Choroid plexus epithelial cell (primary cell): ENCODE measurements around the gene RIN3.

ENCODE experiments used
- DNase-seq: peaks from one replicate; pipeline ENCODE4 v3.0.0-alpha.2; 2010; ENCODE audit warnings: low read depth
- H3K4me3 ChIP-seq: 2 replicates; pipeline ENCODE4 v1.5.1; 2011; ENCODE audit warnings: low read depth, mild to moderate bottlenecking, control low read depth, low read length, moderate library complexity
- CTCF ChIP-seq: conservative IDR thresholded peaks from 2 replicates; pipeline ENCODE4 v1.5.1; 2011; ENCODE audit warnings: low read depth, mild to moderate bottlenecking, control low read depth, inconsistent platforms, low read length, moderate library complexity

The RIN3 gene

GRCh38 chr14:92500491-92500941 is 13.1 kb upstream of the RIN3 start:
- no peak for DNase-seq
- no peak overlapping the region for H3K4me3 ChIP-seq
- no peak for TF ChIP-seq CTCF

DNA sequence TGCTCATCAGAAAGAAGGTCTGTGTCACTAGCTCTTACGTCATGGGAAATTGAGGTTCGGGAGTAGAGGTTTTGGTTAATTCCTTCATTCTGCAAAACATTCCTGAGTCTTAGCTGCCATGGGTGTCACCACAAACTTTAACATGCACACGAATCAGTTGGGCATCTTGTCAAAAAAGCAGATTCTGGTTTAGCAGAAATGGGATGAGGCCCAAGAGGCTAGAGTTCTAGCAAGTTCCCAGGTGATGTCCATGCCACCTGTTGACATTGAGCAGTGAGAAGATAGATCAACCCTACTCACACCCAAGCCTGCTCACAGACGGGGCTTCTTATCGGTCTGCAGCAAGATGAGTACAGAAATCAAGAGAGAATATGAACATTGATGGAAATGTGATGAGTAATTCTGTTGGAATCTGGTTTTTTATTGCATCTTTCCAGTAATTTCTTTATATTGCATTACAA is 11.7 kb upstream of the RIN3 start:
- H3K4me3 ChIP-seq: no peak overlapping the region
- peak; percentile 58 for DNase-seq
- no peak for TF ChIP-seq CTCF

- no peak for DNase-seq
- TF ChIP-seq CTCF: no peak
- H3K4me3 ChIP-seq: no peak overlapping the region
Observed at GRCh38 chr14:92502541-92503286, 10.9 kb upstream of the RIN3 start.

DNA sequence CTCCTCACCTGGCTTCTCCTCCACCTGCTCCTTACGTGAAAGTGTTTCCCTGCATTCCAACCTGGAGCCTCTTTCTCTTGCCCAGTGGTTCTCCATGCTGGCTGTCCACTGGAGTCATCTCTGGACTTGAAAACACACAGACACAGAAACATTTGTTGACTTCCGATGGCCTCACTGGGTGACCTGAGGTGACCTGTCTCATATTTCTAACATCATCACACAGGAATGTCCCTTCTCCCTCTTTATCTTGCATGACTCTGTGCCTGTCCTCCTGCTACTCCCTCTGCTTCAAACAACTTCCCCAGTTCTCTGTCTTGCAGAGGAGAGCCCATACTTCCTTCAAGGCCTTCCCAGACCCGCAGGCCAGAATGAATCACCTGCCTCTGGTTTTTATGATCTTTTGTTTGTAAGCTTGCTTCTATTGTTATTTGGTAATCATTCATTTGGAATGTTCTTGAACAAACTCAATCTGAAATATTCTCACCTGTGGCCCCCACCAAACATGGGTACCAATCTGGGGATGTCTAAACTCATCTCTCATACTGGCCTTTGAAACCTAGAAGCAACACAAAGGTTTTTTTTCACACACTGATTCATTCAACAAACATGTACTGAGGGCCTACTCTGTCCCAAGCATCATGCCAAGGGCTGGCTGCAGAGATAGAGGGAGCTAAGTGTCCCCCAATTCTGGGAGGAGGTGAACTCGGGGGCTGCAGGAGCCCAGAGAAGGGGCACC is 9.7 kb upstream of the RIN3 start:
- peak; percentile 40 for DNase-seq
- no peak overlapping the region for H3K4me3 ChIP-seq
- TF ChIP-seq CTCF: no peak

DNA sequence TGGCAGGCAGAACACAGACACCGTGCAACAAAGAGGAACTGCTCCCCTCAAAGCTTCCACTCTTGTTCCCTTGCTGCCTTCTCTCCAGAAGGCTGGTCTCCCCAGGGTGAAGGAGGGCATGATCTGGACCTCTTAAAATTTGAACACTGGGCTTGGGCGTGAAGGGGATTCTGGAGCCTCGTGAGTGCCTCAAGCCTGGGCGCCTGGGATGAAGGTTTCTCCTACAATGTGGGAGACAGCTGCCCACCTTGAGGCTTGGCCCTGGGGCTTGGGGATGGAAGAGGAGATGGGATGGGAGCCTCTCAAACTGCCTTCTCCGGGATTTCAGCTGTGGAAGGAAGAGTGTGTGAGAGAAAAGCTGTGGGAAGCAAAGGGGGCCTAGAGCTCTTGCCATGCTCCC is 7.8 kb upstream of the RIN3 start:
- no peak overlapping the region for H3K4me3 ChIP-seq
- DNase-seq: no peak
- TF ChIP-seq CTCF: no peak

GRCh38 chr14:92506231-92506630 is 7.3 kb upstream of the RIN3 start:
- TF ChIP-seq CTCF: no peak

More at GRCh38 chr14:92506231-92506630, 7.3 kb upstream of the RIN3 start:
- H3K4me3 ChIP-seq: no peak overlapping the region
- no peak for DNase-seq
